CD4-positive, alpha-beta T cell treated with Interleukin-2 at 100 ng/mL for 4 hours (primary cell): ENCODE results near the gene FAM83E.

ENCODE experiments used
- DNase-seq: peaks from one replicate; pipeline ENCODE4 v3.0.0-alpha.2; 2020; ENCODE audit warnings: low spot score

The FAM83E gene

GRCh38 chr19:48628486-48629296, 13.8 kb upstream of the FAM83E start:
- DNase-seq, result no peak

GRCh38 chr19:48627865-48628314, 13.0 kb upstream of the FAM83E start:
- no peak for DNase-seq

GRCh38 chr19:48627201-48627864, 12.5 kb upstream of the FAM83E start:
- peak; percentile 56 for DNase-seq

- no peak for DNase-seq
Measured at GRCh38 chr19:48625891-48626327, 11.0 kb upstream of the FAM83E start.

- DNase-seq, result no peak
Measured at GRCh38 chr19:48624791-48625723, 10.2 kb upstream of the FAM83E start.

GRCh38 chr19:48624067-48624594, 9.3 kb upstream of the FAM83E start:
- DNase-seq, result peak; percentile 97

- DNase-seq, result no peak
Measured at GRCh38 chr19:48623556-48624066, 8.7 kb upstream of the FAM83E start.

GRCh38 chr19:48619692-48620585, 5.1 kb upstream of the FAM83E start:
- no peak for DNase-seq

GRCh38 chr19:48618916-48619691, 4.2 kb upstream of the FAM83E start, which contains the start of the genes RPL18 and SPHK2:
Gene RPL18 (minus strand): TSS chr19:48619178. CDS start chr19:48619143, 35 bp downstream.
Gene SPHK2 (plus strand): TSS chr19:48619506. CDS start chr19:48620515, 1,009 bp downstream.
- peak; percentile 98 for DNase-seq

- no peak for DNase-seq
Measured at GRCh38 chr19:48618278-48618915, 3.5 kb upstream of the FAM83E start.

- DNase-seq, result no peak
Measured at GRCh38 chr19:48617146-48617937, 2.5 kb upstream of the FAM83E start.

GRCh38 chr19:48616491-48617056, 1.7 kb upstream of the FAM83E start:
- DNase-seq, result no peak

- DNase-seq, result no peak
Measured at GRCh38 chr19:48616041-48616436, 1.2 kb upstream of the FAM83E start.

GRCh38 chr19:48615231-48616040, 560 bp upstream of the FAM83E start:
- no peak for DNase-seq

GRCh38 chr19:48613852-48614435, 932 bp downstream of the FAM83E start:
- DNase-seq, result no peak

- no peak for DNase-seq
Measured at GRCh38 chr19:48613024-48613851, 1.6 kb downstream of the FAM83E start.
